ENCODE results near the gene BPTF.

- TF ChIP-seq CTCF (IDR thresholded peaks at IDR 0.05) (no peak), EZH2 (IDR thresholded peaks at IDR 0.05; ENCODE audit: borderline replicate concordance, insufficient read depth, low read depth, low read length, poor library complexity, severe bottlenecking) (no peak)
These were observed 191.5 kb downstream of the BPTF start for GRCh38 chr17:68016838-68017237.

Measured in B cell (primary cell).